Superior temporal gyrus (tissue), 1 donor: Measurements from ENCODE around the gene C11orf98.
"Not testable (repeated sequence)": the region's sequence is repeated elsewhere in the genome, so short reads cannot be mapped to it uniquely, and the experiment has no call there.

Experiments
- DNase-seq: peaks from one replicate; pipeline ENCODE4 v3.0.0-alpha.2; 2016; ENCODE audit errors: extremely low spot score

Gene C11orf98

GRCh38 chr11:62665075-62665598 is at the start of gene C11orf98, which contains the start of gene CSKMT:
Gene C11orf98 (minus strand): TSS chr11:62665210. CDS start chr11:62665169, 41 bp downstream.
Gene CSKMT (plus strand): TSS chr11:62665312. CDS start chr11:62665880, 568 bp downstream.
- peak; percentile 97 for DNase-seq

GRCh38 chr11:62713343-62713742 is 48.3 kb upstream of the C11orf98 start:
- no peak for DNase-seq

- peak; percentile 3 for DNase-seq
These were observed 47.9 kb upstream of the C11orf98 start for GRCh38 chr11:62712861-62713260.

DNA sequence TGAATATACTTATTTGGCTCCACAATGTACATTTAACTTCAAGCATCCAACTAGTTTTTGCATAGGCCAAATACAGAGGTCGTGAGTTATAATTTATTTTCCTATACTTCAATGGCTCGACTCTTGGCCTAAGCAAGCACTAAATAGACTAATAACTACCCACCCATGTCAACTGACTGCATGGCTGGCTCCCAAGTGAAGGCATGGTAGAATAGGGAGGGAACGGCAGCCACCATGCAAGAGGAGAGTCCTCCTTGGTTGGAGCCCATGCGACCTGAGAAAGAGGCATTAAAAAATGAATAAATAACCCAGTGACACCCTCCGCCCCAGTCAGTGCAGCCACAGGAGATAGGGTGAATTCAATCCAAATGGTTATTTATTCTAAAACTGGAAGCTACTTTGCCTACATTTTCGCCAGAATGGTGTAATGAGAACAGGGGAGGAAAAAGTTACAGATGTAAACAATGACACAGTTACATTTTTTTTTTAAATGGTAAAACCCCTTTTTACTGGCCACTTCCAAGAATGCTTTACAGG is 47.3 kb upstream of the C11orf98 start:
- DNase-seq, result no peak

- DNase-seq, result no peak
These were observed 45.0 kb upstream of the C11orf98 start for GRCh38 chr11:62710001-62710345.

GRCh38 chr11:62709247-62710000 is 44.4 kb upstream of the C11orf98 start:
- peak; percentile 99 for DNase-seq

GRCh38 chr11:62708793-62709192 is 43.8 kb upstream of the C11orf98 start:
- no peak for DNase-seq

DNA sequence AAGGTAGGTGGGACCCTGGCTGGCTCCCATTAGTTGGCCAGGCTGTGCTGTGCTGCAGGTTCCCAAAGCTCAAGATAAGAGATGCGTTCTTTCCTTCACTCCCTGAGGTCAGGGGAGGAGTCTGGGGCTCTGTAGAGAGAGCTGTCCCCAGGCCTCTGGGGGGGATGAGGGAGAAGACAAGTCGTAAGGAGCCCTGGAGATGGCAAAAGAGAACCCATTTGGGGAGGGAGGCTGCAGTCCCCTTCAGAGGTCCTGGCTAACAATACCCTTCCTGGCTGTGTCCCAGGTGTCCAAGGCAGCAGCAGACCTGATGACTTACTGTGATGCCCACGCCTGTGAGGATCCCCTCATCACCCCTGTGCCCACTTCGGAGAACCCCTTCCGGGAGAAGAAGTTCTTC is 43.4 kb upstream of the C11orf98 start:
- peak; percentile 26 for DNase-seq

GRCh38 chr11:62707277-62707861 is 42.4 kb upstream of the C11orf98 start, which contains the start of the genes BSCL2 and GNG3:
Gene BSCL2 (minus strand): TSS chr11:62707424. CDS start chr11:62707195, 229 bp downstream.
Gene GNG3 (plus strand): TSS chr11:62707676. CDS start chr11:62708296, 620 bp downstream.
- peak; percentile 84 for DNase-seq

GRCh38 chr11:62706850-62707247 is 41.8 kb upstream of the C11orf98 start:
- no peak for DNase-seq

GRCh38 chr11:62705880-62706849 is 41.2 kb upstream of the C11orf98 start:
- peak; percentile 94 for DNase-seq

- no peak for DNase-seq
These were observed 40.4 kb upstream of the C11orf98 start for GRCh38 chr11:62705413-62705812.

- DNase-seq, result not testable (repeated sequence)
These were observed 38.9 kb upstream of the C11orf98 start for GRCh38 chr11:62703921-62704320.

- DNase-seq, result no peak
These were observed 37.2 kb upstream of the C11orf98 start for GRCh38 chr11:62702246-62702645.

DNA sequence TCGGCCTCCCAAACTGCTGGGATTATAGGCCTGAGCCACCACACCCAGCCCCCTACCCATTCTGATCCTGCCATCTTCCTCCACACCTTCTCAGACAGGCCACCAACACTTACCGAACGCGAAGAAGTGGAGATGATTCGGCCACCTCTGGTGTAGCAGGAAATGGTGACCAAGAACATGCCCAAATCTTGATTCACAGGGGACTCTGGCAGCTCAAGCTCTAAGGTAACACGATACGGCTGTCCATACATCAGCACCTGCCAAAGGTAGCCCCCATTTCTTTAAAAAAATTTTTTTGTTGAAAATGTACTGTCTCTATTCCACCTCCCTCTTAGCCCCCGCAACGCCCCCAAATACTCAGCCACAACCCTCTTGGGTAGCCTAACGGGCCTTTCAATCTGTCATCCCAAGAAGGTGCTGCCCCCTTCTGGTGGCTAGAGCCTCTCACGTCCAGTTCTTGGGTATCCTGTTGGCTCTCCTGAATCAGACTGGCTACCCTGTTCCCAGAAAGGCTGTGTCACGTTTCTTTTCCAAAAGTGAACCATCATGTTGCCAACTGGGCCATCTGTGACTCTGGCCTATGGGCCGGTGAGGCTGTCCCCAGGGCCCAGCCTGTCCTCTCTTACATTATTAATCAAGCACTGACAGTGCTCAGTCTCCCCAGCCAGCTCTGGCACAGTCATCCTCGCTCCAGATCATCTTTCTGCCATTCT is 29.6 kb upstream of the C11orf98 start:
- DNase-seq, result peak; percentile 88

DNA sequence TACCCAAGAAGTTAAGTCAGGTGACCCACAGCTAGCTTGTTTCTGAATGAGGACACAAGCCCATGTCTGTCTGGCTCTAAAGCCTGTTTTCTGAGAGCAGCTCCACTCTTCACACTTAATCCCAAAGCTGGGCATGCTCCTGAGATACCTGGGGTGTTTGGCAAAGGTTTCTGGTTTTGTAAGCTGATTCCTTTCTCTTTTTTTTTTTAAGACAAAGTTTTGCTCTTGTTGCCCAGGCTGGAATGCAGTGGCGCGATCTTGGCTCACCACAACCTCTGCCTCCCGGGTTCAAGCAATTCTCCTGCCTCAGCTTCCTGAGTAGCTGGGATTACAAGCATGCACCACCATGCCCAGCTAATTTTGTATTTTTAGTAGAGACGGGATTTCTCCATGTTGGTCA is 28.6 kb upstream of the C11orf98 start:
- not testable (repeated sequence) for DNase-seq

DNA sequence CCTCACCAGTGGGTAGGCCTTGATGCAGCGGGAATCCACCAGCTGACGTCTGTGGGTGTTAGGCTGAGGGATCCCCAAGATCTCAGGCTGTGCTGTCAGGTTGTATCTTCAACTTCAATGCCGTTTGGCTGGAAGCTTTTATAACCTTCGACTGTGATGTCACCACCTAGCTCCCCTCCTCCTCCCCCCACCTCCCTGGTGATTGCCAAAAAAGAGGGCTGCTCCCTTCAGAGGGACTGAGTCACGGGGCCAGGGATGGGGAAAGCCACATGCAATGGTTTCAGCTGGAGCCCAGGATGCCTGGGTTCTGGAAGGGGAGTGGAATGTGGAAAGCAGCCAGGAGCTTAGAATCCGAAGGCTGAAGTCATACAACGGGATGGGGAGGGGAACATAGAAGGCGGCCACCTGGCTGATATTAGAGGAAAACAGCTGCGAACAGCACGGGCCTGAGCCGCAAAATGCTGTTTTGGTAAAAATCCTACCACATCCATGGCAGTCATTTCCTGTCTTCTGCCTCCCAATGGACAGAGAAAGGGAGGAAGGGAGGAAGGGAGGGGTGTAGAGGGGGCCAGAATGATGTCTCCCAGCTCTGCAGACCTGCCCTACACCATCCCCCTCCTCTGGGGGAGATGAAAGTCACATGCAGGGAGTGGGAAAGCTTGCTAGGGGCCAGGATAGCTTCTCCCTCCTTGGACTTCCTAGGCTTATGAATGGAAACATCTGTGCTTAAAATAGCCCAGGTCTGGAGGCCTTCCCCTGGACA is 24.6 kb upstream of the C11orf98 start, which contains the start of gene LRRN4CL:
TSS of gene LRRN4CL (minus strand) at position 110 of the 763 bp plus-strand sequence. CDS start 1,022 bp downstream, outside the sequence.
- DNase-seq, result no peak

- no peak for DNase-seq
These were observed 23.5 kb upstream of the C11orf98 start for GRCh38 chr11:62688491-62688890.

DNA sequence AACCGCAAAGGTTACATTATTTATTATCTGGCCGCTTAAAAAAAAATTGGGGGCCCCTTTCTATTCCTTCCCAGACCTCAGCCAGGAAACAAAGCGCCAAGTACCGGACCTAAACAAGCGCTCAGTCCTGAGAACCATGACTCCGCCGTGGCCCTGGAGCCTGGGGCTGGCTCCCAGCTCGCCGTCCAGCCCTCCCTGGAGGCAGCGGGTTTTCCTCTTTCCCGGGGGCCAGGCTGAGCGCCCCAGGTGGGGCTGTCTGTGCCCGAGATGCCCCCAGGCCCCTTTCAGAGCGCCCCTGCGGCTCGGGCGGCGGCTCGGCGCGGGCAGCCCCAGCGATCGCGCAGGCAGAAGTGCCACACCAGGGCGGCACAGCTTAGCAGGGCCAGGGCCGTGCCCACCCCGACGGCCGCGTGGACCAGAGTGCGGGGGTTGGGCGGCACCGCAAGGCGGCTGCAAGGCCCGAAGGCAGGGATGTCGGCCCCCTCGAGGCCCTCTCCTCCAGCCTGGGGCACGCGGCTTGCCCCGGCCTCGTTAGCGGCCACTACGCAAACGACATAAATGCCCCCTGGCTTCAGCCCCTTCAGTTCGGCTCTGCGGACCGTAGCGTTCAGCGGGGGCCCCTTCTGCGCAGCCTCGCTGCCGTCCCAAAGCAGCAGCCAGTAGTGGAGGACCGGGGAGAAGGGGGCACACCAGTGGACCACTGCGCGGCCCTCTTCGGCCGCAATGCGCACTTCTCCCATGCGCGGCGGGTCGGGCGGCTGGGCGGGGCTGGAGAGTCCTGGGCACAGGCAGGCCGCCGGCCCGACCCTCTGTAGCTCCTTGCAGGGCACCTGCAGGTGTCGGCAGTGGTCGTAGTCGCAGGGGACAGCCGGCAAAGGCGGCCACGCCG is 22.7 kb upstream of the C11orf98 start:
- DNase-seq, result no peak
